GM19193 (cell line): ENCODE results near the gene DIMT1.

Experiments
- POLR2A ChIP-seq: IDR thresholded peaks from 4 replicates; pipeline ENCODE4 v1.6.1; 2011; ENCODE audit not compliant: insufficient read depth, insufficient read length; ENCODE audit errors: extremely low read depth

DIMT1 gene

GRCh38 chr5:62403411-62404250, at the start of gene DIMT1:
DIMT1 (minus strand) TSS chr5:62403905; CDS start chr5:62403772, 133 bp downstream.
- TF ChIP-seq POLR2A, result peak; percentile 90

DNA sequence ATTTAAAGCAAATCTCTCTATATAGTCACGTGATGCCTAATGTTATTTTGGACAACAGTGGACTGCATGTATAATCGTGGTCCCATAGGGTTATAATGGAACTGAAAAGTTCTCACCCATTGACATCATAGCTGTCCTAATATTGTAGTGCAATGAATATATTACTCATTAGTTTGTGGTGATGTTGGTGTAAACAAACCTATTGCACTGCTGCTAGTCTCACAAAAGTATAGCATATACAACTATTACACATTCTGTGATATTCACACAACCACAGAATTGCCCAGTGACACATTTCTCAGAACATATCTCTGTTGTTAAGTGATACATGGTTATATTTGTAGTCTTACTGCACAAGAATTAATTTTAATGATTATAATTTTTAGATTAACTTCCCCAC, 46.6 kb upstream of the DIMT1 start:
- TF ChIP-seq POLR2A, result no peak

GRCh38 chr5:62448528-62448927, 44.8 kb upstream of the DIMT1 start:
- no peak for TF ChIP-seq POLR2A

GRCh38 chr5:62432621-62433064, 28.9 kb upstream of the DIMT1 start:
- no peak for TF ChIP-seq POLR2A

DNA sequence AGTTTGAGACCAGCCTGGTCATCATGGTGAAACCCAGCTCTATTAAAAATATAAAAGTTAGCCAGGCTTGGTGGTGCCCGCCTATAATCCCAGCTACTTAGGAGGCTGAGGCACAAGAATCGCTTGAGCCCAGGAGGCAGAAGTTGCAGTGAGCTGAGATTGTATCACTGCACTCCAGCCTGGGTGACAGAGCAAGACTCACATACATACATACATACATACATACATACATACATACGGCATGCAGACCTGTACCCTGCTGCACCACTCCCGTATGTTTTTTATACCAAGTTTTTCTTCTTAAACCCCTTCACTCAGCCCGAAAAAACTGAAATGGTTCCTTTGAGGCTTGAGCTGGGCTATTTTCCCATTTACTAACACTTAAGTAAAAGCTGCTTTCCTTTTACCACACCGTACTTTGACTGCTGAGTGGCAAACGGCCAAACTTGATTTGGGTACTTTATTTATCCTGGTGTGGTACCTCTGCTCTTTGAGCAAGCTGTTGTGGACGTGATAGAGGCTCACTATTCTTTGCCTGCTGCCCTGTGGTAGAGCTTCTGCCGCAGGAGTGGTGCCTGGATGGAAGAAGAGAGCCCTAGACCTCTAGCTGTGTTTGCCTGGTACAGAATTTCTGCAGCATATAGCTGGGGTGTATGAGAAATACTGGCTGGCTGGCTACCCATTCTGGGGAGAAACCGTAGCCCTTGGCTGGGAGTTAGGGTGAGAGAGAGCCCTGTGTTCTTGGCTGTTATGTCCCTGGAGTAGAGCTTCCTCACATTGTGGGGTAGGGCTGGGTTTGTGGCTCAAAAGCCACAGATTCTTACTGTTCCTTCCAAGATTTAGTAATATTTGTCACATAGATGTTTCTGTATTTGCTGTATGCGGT, 28.3 kb upstream of the DIMT1 start:
- no peak for TF ChIP-seq POLR2A

GRCh38 chr5:62424763-62425162, 21.1 kb upstream of the DIMT1 start:
- TF ChIP-seq POLR2A, result no peak

DNA sequence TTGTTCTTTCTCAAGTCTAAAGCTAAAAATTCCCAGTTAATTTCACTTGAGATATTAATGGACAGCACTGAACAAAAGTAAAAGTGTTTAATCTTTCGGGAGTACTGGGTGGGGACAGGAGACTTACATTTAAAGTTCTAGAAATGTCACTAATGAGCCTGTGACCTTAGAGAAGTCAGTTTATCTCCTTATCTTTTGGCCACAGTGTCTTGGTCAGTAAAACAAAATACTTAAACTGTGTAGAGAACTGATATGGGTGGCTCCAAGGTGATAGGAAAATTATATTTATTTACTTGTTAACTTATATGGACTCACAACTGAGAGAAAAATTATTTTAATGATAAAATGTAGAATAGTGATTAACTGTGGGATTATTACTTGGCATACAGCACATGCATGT, 17.7 kb upstream of the DIMT1 start:
- no peak for TF ChIP-seq POLR2A

GRCh38 chr5:62419609-62420008, 15.9 kb upstream of the DIMT1 start:
- no peak for TF ChIP-seq POLR2A

- TF ChIP-seq POLR2A, result no peak
Observed at GRCh38 chr5:62418462-62419076, 14.9 kb upstream of the DIMT1 start.

DNA sequence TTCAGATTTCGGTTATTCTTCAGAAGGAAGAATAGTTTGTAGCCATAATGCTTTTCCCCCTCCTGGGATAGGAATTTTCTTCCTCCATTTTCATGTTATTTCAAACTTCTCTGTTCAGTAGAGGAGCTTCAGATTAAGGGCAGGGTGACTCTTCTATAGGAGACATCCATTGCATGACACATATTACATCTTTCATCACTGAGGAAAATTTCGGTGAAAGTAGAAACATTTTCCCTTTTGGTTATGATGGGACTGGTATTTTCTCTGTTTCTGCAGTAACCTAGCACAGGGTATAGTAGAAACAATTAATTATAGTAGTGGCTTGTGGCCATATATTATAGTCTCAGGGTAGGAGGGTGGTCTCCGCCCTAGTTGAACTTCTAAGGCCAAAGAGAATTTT, 10.0 kb upstream of the DIMT1 start:
- no peak for TF ChIP-seq POLR2A

DNA sequence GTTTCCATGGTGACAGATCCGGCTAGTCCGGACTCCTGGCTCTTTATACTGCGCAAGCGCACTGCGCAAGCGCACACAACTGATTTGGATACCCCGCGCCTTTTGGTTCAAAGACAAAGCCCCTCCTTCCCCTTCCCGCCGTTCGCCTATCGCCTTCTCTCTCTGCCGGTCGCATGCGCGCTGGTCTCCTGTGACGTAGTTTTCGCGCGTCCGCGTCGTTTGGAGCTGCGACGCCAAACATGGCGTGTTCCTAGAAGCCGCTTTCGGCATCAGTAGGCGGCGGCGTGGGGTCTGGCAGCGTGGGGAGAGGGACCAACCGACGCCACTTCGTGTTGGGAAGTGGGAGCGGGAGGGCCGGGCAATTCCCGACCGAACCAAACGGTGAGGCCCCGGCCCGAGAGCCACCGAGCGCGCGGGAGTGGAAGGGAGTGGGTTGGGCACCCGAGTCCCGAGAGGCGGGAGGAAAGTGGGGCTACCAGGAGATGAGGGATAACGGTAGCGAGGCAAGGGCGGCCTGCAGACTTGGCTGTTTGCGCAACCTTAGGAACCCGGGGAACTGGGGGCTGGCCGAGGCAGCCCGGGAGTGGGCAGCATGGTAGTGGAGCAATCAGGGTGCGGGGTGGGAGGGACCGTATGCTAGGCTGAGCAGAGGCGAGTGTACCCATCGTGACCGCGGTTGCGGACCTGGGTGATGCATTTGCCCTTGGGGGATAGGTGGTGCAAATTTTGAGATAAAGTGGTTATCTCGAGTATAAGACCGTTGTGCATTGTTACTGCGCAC, 9.0 kb upstream of the DIMT1 start, which contains the start of gene IPO11:
Gene IPO11, plus strand, starts transcription at position 215 of the 781 bp plus-strand sequence. CDS start 24,517 bp downstream, outside the sequence.
- TF ChIP-seq POLR2A, result peak; percentile 87

DNA sequence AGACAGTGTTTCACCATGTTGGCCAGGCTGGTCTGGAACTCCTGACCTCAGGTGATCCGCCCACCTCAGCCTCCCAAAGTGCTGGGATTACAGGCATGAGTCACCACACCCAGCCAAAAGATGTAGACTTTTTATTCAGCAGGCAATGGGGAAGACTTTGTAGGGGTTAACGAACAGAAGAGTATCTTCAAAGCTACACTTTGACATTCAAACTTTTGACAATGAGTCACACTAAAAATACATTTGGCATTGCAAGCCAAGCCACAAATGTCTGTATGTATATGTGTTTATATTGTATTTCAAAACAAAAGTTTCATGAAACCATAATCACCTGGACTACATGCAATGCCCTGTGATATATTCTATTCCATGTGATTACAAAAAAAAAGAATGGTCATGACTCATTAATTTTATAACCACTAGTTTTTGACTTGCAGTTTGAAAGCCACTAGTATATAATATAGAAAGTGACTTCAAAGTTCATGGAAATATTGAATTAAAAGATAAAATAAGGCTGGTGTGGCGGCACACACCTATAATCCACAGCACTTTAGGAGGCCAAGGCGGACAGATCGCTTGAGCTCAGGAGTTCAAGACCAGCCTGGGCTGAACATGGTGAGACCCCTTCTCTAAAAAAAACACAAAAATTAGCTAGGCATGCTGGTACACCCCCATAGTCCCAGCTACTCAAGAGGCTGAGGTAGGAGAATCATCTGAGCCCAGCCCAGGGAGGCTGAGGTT, 8.3 kb downstream of the DIMT1 start:
- no peak for TF ChIP-seq POLR2A

DNA sequence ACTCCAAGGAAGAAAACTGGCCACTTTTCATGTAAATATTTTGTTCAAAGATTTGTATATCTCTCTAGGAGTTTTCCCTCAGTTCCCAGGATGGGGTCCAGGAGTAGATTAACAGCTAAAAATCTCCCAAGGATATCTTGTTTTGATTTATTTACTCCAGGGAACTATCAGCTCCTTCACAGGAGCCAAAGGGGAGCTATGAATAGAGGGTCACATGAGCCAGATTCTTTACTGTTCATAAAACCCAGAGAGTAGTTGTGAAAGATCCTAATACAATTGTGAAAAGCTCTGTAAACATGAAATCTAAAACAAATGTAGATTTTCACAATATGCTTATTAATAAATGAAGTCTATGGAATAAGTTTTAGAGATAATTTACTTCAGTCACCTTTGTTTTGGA, 16.9 kb downstream of the DIMT1 start:
- no peak for TF ChIP-seq POLR2A
